BJ (cell line): ENCODE data around the gene SMPD1. TPM values are rescaled to one million over a fixed set of nuclear protein-coding genes. Genes with fewer than 3 reads are reported as not detected.

Source experiments
- CTCF ChIA-PET: fragments of 350-600 bp; formaldehyde crosslinking; extraction: SDS; loops from one replicate; lab custom pipeline; 2021; ENCODE audit warnings: antibody characterized with exemption, inconsistent platforms; lab: Yijun Ruan, JAX
- POLR2A ChIA-PET: fragments of 300-600 bp; sonication (Branson Sonifier 250); formaldehyde crosslinking; extraction: SDS; loops from one replicate; lab custom pipeline; 2021; ENCODE audit warnings: antibody characterized with exemption; lab: Charles Lee
- DNase-seq: peaks from one replicate; pipeline ENCODE4 v3.0.0-alpha.2; 2011; ENCODE audit warnings: low read depth
- H3K27me3 ChIP-seq: 2 replicates; pipeline ENCODE4 v1.6.0; 2011; ENCODE audit warnings: low read length; ENCODE audit not compliant: control insufficient read depth, insufficient read depth
- H3K36me3 ChIP-seq: 2 replicates; pipeline ENCODE4 v1.5.1; 2011; ENCODE audit warnings: low read length; ENCODE audit not compliant: control insufficient read depth, insufficient read depth
- H3K4me3 ChIP-seq: 2 replicates; pipeline ENCODE4 v1.5.1; 2011; ENCODE audit warnings: low read depth, mild to moderate bottlenecking, control low read depth, low read length
- polyA plus RNA-seq: library from polyadenylated mRNA; depleted of rRNA; stranded (reverse); fragments of >200 nt; gene quantifications from 2 replicates; pipeline ENCODE4 v1.2.3, GENCODE V29; 2011
- TF ChIP-seq, protein P1 (sequence below): IDR thresholded peaks from 2 replicates; pipeline ENCODE4 v1.5.1; 2011; ENCODE audit warnings: low read depth, mild to moderate bottlenecking, control low read depth, inconsistent platforms, low read length, moderate library complexity; ENCODE audit not compliant: insufficient read depth

Gene SMPD1
- polyA plus RNA-seq, 1 experiment = 118 TPM

GRCh38 chr11:6417907-6418556, 27.8 kb downstream of the SMPD1 start:
- TF ChIP-seq, protein P1, sequence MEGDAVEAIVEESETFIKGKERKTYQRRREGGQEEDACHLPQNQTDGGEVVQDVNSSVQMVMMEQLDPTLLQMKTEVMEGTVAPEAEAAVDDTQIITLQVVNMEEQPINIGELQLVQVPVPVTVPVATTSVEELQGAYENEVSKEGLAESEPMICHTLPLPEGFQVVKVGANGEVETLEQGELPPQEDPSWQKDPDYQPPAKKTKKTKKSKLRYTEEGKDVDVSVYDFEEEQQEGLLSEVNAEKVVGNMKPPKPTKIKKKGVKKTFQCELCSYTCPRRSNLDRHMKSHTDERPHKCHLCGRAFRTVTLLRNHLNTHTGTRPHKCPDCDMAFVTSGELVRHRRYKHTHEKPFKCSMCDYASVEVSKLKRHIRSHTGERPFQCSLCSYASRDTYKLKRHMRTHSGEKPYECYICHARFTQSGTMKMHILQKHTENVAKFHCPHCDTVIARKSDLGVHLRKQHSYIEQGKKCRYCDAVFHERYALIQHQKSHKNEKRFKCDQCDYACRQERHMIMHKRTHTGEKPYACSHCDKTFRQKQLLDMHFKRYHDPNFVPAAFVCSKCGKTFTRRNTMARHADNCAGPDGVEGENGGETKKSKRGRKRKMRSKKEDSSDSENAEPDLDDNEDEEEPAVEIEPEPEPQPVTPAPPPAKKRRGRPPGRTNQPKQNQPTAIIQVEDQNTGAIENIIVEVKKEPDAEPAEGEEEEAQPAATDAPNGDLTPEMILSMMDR = no peak
- peaks cover 4% of the 10 kb centered on the region for H3K27me3 ChIP-seq
- POLR2A ChIA-PET = no interaction called here
- CTCF ChIA-PET = interaction anchor here (0.6 to 2.5 kb wide), 7 partner anchors 9 to 172 kb away, joined by 3 to 8 read pairs (median 3); no protein-coding TSS in a partner anchor
- DNase-seq = no peak
- 0 out of 2 replicates have a peak, but pooled peaks cover 1% of the 10 kb centered on the region for H3K36me3 ChIP-seq
- peak overlapping the region; percentile 87 for H3K4me3 ChIP-seq

DNA sequence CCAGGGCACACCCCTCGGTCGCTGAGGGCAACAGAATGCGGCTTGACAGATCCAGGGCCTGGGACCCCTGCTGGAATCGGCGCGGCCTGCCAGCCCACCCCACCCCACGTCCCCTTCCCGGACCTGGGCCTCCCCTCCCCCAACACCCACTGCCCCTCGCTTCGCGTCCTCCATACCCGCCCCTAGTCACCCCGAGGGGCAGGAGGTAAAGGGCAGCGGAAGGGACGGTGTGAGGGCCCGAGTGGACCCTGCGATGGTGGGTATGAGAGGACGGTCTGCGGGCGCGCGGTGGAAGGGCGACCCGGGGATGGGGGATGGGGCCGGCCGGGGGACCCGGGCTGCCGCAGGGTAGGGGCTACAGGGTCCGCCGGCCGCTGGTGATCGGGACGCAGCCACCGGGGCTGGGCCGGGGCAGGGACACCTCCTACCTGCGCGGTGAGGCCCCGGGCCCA, 28.3 kb downstream of the SMPD1 start:
- ChIA-PET POLR2A (no interaction called here), CTCF (interaction anchor here (0.6 to 2.8 kb wide), 7 partner anchors 9 to 172 kb away, joined by 3 to 14 read pairs (median 3); no protein-coding TSS in a partner anchor)
- DNase-seq = no peak
- Histone ChIP-seq H3K36me3 (0 out of 2 replicates have a peak, but pooled peaks cover 1% of the 10 kb centered on the region), H3K4me3 (peak overlapping the region; percentile 87), H3K27me3 (peaks cover 4% of the 10 kb centered on the region)
- TF ChIP-seq, protein P1 = no peak

GRCh38 chr11:6419009-6419631, 28.8 kb downstream of the SMPD1 start, which contains the start of gene APBB1:
TSS of gene APBB1 (minus strand) at chr11:6419094. CDS start at chr11:6411347, 7,747 bp downstream.
- DNase-seq = no peak
- H3K27me3 ChIP-seq = peaks cover 4% of the 10 kb centered on the region
- CTCF ChIA-PET = interaction anchor here (0.8 to 2.8 kb wide), 7 partner anchors 11 to 40 kb away, joined by 3 to 14 read pairs (median 4); no protein-coding TSS in a partner anchor
- TF ChIP-seq, protein P1 = peak; percentile 19; the same call in 1 of the 2 replicates
- POLR2A ChIA-PET = no interaction called here
- H3K36me3 ChIP-seq = 0 out of 2 replicates have a peak, but pooled peaks cover 1% of the 10 kb centered on the region
- H3K4me3 ChIP-seq = peak within 1 kb of the TSS; percentile 87

DNA sequence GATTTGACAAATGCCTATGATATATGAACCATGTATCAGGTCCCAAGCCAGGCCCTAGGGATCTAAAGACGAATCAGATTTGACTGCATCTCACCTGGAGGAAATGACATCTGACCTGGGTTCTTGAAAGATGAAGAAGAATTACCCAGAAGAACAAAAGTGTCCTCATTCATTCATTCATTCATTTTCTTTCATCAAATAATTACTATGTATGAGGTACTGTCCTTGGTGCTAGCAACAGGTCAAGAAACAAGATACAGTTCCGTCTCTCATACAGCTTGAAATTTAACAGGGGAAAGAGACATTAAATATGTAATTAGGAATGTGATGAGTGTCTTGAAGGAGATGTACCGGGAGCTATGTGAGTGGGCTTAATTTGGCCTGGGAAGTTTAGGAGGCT, 30.4 kb downstream of the SMPD1 start:
- Histone ChIP-seq H3K4me3 (no peak overlapping the region), H3K36me3 (no peaks in the 10 kb centered on the region), H3K27me3 (peaks cover 4% of the 10 kb centered on the region)
- ChIA-PET CTCF (interaction anchor here (0.6 to 4.2 kb wide), 6 partner anchors 9 to 42 kb away, joined by 3 to 16 read pairs (median 6); partner anchors contain the start of gene HPX), POLR2A (no interaction called here)
- no peak for DNase-seq
- TF ChIP-seq, protein P1 = no peak

GRCh38 chr11:6427516-6427915, 37.2 kb downstream of the SMPD1 start:
- Histone ChIP-seq H3K36me3 (no peaks in the 10 kb centered on the region), H3K4me3 (no peak overlapping the region), H3K27me3 (peaks cover 4% of the 10 kb centered on the region)
- POLR2A ChIA-PET = no interaction called here
- TF ChIP-seq, protein P1 = no peak
- DNase-seq = no peak
- CTCF ChIA-PET = interaction anchor here (1.1 to 2.6 kb wide), 5 partner anchors 10 to 49 kb away, joined by 3 to 11 read pairs (median 8); no protein-coding TSS in a partner anchor
